ENCODE results near the gene SMYD3. TPM values are rescaled to one million over a fixed set of nuclear protein-coding genes. Genes with fewer than 3 reads are reported as not detected.

Gene SMYD3
- total RNA-seq, 4 donors from 2014 or later = 33.7 to 105 (median 51.4) TPM

GRCh38 chr1:246216906-246217305 is 290.2 kb downstream of the SMYD3 start:
- Histone ChIP-seq H3K27ac (no peak overlapping the region), H3K4me3 (replicated peaks in 1 of 3) (no peak overlapping the region), H3K4me1 (peaks cover 0 to 5% of the 10 kb centered on the region in 2 donors), H3K36me3 (no peaks in the 10 kb centered on the region), H3K27me3 (no peaks in the 10 kb centered on the region), H3K9me3 (no peaks in the 10 kb centered on the region)
- TF ChIP-seq CTCF (IDR thresholded peaks at IDR 0.05) (no peak), POLR2A (IDR thresholded peaks at IDR 0.05) (no peak)
- intact Hi-C loops (cut with DNase I) = no loop called here
- no peak for DNase-seq

GRCh38 chr1:246215510-246215903 is 291.6 kb downstream of the SMYD3 start:
- 72 to 93% methylated on average over 4 of the region's 4 CpGs for WGBS, 2 donors
- no peak overlapping the region for H3K4me3 ChIP-seq (replicated peaks in 1 of 3)
- H3K27ac ChIP-seq = no peak overlapping the region

GRCh38 chr1:246214708-246215509 is 292.2 kb downstream of the SMYD3 start:
- 86 to 87% methylated on average over 9 of the region's 9 CpGs for WGBS, 2 donors
- intact Hi-C loops (cut with DNase I) = no loop called here
- no peak overlapping the region for H3K27ac ChIP-seq

More at GRCh38 chr1:246215510-246215903, 291.6 kb downstream of the SMYD3 start:
- Histone ChIP-seq H3K36me3 (no peaks in the 10 kb centered on the region), H3K9me3 (no peaks in the 10 kb centered on the region), H3K27me3 (no peaks in the 10 kb centered on the region), H3K4me1 (peaks cover 0 to 5% of the 10 kb centered on the region in 2 donors)
- TF ChIP-seq POLR2A (IDR thresholded peaks at IDR 0.05) (no peak), CTCF (IDR thresholded peaks at IDR 0.05) (no peak)
- no peak for DNase-seq
- intact Hi-C loops (cut with DNase I) = no loop called here

GRCh38 chr1:246213947-246214346 is 293.1 kb downstream of the SMYD3 start:
- Histone ChIP-seq H3K36me3 (no peaks in the 10 kb centered on the region), H3K4me1 (no peaks in the 10 kb centered on the region), H3K9me3 (no peaks in the 10 kb centered on the region), H3K27me3 (no peaks in the 10 kb centered on the region), H3K4me3 (replicated peaks in 1 of 3) (no peak overlapping the region), H3K27ac (no peak overlapping the region)
- intact Hi-C loops (cut with DNase I) = no loop called here
- WGBS, 2 donors = 92 to 100% methylated on average over 1 of the region's 1 CpG
- no peak for TF ChIP-seq POLR2A (IDR thresholded peaks at IDR 0.05)
- no peak for TF ChIP-seq CTCF (IDR thresholded peaks at IDR 0.05)
- no peak for DNase-seq

More at GRCh38 chr1:246214708-246215509, 292.2 kb downstream of the SMYD3 start:
- TF ChIP-seq CTCF (IDR thresholded peaks at IDR 0.05) (no peak), POLR2A (IDR thresholded peaks at IDR 0.05) (no peak)
- no peak for DNase-seq
- no peak overlapping the region for H3K4me3 ChIP-seq (replicated peaks in 1 of 3)
- H3K9me3 ChIP-seq = no peaks in the 10 kb centered on the region
- no peaks in the 10 kb centered on the region for H3K27me3 ChIP-seq
- H3K4me1 ChIP-seq = peaks cover 0 to 5% of the 10 kb centered on the region in 2 donors
- no peaks in the 10 kb centered on the region for H3K36me3 ChIP-seq

- H3K27me3 ChIP-seq = no peaks in the 10 kb centered on the region
- no peak for DNase-seq
- TF ChIP-seq CTCF (IDR thresholded peaks at IDR 0.05) (no peak), POLR2A (IDR thresholded peaks at IDR 0.05) (no peak)
- intact Hi-C loops (cut with DNase I) = no loop called here
- no peaks in the 10 kb centered on the region for H3K4me1 ChIP-seq
- H3K9me3 ChIP-seq = no peaks in the 10 kb centered on the region
- H3K36me3 ChIP-seq = no peaks in the 10 kb centered on the region
- no peak overlapping the region for H3K4me3 ChIP-seq (replicated peaks in 1 of 3)
- 98 to 99% methylated on average over 3 of the region's 3 CpGs for WGBS, 2 donors
- no peak overlapping the region for H3K27ac ChIP-seq
These were observed 293.6 kb downstream of the SMYD3 start for GRCh38 chr1:246213502-246213901.
